Panc1 (cell line): ENCODE measurements around the gene BAIAP2.

ENCODE experiments used
- CTCF ChIP-seq: fragments of 450-650 bp; IDR thresholded peaks from 2 replicates; pipeline ENCODE4 v1.5.1; 2017; ENCODE audit warnings: mild to moderate bottlenecking
- POLR2AphosphoS5 ChIP-seq: IDR thresholded peaks from 2 replicates; pipeline ENCODE4 v1.6.1; 2012; ENCODE audit warnings: mild to moderate bottlenecking, low read depth, low read length, moderate library complexity
- REST ChIP-seq, 2 experiments: IDR thresholded peaks; 2 replicates each; pipeline ENCODE4 v1.6.1; 2011 to 2012; ENCODE audit warnings: low read depth in 2 of 2, control low read depth in 1 of 2, low read length in 1 of 2, mild to moderate bottlenecking in 1 of 2, moderate library complexity in 1 of 2; ENCODE audit not compliant: insufficient read depth in 1 of 2
- SIN3A ChIP-seq: IDR thresholded peaks from 2 replicates; pipeline ENCODE4 v1.6.1; 2012; ENCODE audit warnings: low read depth, mild to moderate bottlenecking, low read length, moderate library complexity, borderline replicate concordance; ENCODE audit not compliant: insufficient read depth

GRCh38 chr17:81143717-81144422, 108.9 kb downstream of the BAIAP2 start:
- TF ChIP-seq CTCF, result no peak
- TF ChIP-seq REST (IDR thresholded peaks at IDR 0.05; ENCODE audit: insufficient read depth in 1 of 2, low read depth in 2 of 2, low read length in 1 of 2), result no peak
- no peak for TF ChIP-seq SIN3A
- no peak for TF ChIP-seq POLR2AphosphoS5
